Chondrocyte (in vitro differentiated cells): Measurements from ENCODE around the gene PPP2R5C. TPM values are rescaled to one million over a fixed set of nuclear protein-coding genes. Genes with fewer than 3 reads are reported as not detected.
"Not testable (repeated sequence)": the region's sequence is repeated elsewhere in the genome, so short reads cannot be mapped to it uniquely, and the experiment has no call there.

ENCODE experiments used
- DNase-seq: peaks from one replicate; pipeline ENCODE4 v3.0.0; 2021; ENCODE audit warnings: mixed read lengths, low spot score
- H3K27ac Mint-ChIP-seq: one replicate; pipeline ENCODE4 v1.8.0; 2021; ENCODE audit warnings: mild to moderate bottlenecking, moderate library complexity, mixed read lengths; ENCODE audit not compliant: unreplicated experiment
- H3K27me3 Mint-ChIP-seq: 2 replicates; pipeline ENCODE4 v1.8.0; 2021; ENCODE audit warnings: low read depth, mixed read lengths
- H3K36me3 Mint-ChIP-seq: 2 replicates; pipeline ENCODE4 v1.8.0; 2021; ENCODE audit warnings: low read depth, mixed read lengths
- H3K4me1 Mint-ChIP-seq: 2 replicates; pipeline ENCODE4 v1.8.0; 2021; ENCODE audit warnings: low read depth, mild to moderate bottlenecking, mixed read lengths
- H3K4me3 Mint-ChIP-seq: one replicate; pipeline ENCODE4 v1.8.0; 2021; ENCODE audit warnings: mild to moderate bottlenecking, moderate library complexity, mixed read lengths; ENCODE audit not compliant: unreplicated experiment
- H3K9me3 Mint-ChIP-seq: 2 replicates; pipeline ENCODE4 v1.8.0; 2021; ENCODE audit warnings: low read depth, mixed read lengths
- total RNA-seq: library from RNA; stranded (reverse); gene quantifications from 3 replicates; pipeline ENCODE4 v1.2.1, GENCODE V29; 2021
- TF ChIP-seq, protein P1 (sequence below): fragments of 200-600 bp; sonication (generic); IDR thresholded peaks from 2 replicates; pipeline ENCODE4 v1.5.0; 2021; ENCODE audit warnings: antibody characterized with exemption, mild to moderate bottlenecking, moderate library complexity

PPP2R5C gene
- total RNA-seq, 1 donor from 2014 or later, result 95.0 TPM

DNA sequence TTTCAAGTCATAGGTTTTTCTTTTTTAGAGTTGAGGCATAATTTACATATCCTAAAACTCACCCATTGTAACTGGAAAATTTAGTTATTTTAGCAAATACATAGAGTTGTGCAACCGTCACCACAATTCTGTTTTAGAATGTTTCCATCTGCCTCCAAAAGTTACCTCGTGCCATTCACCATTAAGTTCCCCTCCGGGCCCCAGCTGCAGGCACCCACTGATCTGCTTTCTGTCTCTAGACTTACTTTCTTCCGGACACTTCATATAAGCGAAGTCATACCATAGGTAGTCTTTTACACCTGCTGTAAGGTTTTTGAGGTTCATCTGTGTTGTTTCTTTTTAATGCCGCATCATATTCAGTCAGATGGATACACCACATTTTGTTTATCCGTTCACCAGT is 28.7 kb downstream of the PPP2R5C start:
- no peak overlapping the region for H3K4me3 Mint-ChIP-seq
- no peaks in the 10 kb centered on the region for H3K36me3 Mint-ChIP-seq
- H3K4me1 Mint-ChIP-seq, result peaks cover 17% of the 10 kb centered on the region
- H3K27ac Mint-ChIP-seq, result no peak overlapping the region
- H3K9me3 Mint-ChIP-seq, result no peaks in the 10 kb centered on the region
- no peak for DNase-seq
- TF ChIP-seq, protein P1, sequence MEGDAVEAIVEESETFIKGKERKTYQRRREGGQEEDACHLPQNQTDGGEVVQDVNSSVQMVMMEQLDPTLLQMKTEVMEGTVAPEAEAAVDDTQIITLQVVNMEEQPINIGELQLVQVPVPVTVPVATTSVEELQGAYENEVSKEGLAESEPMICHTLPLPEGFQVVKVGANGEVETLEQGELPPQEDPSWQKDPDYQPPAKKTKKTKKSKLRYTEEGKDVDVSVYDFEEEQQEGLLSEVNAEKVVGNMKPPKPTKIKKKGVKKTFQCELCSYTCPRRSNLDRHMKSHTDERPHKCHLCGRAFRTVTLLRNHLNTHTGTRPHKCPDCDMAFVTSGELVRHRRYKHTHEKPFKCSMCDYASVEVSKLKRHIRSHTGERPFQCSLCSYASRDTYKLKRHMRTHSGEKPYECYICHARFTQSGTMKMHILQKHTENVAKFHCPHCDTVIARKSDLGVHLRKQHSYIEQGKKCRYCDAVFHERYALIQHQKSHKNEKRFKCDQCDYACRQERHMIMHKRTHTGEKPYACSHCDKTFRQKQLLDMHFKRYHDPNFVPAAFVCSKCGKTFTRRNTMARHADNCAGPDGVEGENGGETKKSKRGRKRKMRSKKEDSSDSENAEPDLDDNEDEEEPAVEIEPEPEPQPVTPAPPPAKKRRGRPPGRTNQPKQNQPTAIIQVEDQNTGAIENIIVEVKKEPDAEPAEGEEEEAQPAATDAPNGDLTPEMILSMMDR, result no peak
- no peaks in the 10 kb centered on the region for H3K27me3 Mint-ChIP-seq

DNA sequence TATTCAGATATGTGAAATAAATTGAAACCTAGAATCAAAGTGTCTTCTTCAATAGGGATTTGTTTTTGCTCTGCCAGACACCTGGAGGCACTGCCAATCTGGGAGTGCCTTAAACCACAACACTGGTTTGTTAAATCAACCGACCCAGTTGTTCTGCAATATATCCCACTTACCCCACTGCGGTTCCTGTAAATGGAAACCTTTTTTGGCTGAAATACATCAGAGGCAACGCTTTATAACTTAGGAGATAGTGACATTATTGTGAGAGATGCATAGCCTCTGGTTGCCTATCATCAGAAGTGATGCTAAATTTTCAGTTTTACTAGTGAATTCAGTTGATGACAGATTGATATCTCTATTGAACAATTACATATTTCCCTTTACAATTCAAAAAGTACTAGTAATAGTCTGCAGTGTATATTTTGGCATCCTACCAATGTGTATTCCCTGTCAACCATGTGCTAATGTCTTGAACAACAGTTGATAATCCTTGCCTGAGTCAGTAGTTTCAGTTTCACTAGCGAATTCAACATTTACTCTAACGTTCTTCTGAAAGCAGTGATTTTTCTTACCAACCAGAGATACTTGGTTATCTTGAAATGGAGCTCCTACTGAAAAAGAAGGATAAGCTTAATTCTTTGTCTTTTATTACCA is 30.5 kb downstream of the PPP2R5C start:
- Mint-ChIP-seq H3K4me1 (peaks cover 17% of the 10 kb centered on the region), H3K9me3 (no peaks in the 10 kb centered on the region), H3K4me3 (no peak overlapping the region), H3K27ac (peak overlapping the region; percentile 32), H3K36me3 (no peaks in the 10 kb centered on the region), H3K27me3 (no peaks in the 10 kb centered on the region)
- TF ChIP-seq, protein P1, result no peak
- DNase-seq, result no peak

DNA sequence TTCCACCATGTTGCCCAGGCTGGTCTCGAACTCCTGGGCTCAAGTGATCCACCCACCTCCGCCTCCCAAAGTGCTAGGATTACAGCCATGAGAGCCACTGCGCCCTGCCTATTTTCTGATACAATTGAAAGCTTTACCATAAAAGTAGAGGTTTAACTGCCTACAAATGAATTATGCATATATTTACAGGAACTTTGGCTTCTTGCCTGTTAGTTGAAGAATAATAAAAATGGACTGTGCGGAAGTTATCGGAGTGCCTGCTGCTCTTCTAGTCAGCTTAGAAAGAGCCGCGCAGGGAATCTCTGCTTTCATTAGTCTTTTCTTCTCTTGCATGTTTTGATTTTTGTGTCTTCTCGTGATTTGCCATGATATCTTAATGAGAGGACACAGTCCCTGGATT is 34.5 kb downstream of the PPP2R5C start:
- no peaks in the 10 kb centered on the region for H3K9me3 Mint-ChIP-seq
- H3K27me3 Mint-ChIP-seq, result no peaks in the 10 kb centered on the region
- H3K4me3 Mint-ChIP-seq, result no peak overlapping the region
- DNase-seq, result no peak
- peaks cover 5% of the 10 kb centered on the region for H3K36me3 Mint-ChIP-seq
- TF ChIP-seq, protein P1, result no peak
- no peak overlapping the region for H3K27ac Mint-ChIP-seq
- peaks cover 11% of the 10 kb centered on the region for H3K4me1 Mint-ChIP-seq

DNA sequence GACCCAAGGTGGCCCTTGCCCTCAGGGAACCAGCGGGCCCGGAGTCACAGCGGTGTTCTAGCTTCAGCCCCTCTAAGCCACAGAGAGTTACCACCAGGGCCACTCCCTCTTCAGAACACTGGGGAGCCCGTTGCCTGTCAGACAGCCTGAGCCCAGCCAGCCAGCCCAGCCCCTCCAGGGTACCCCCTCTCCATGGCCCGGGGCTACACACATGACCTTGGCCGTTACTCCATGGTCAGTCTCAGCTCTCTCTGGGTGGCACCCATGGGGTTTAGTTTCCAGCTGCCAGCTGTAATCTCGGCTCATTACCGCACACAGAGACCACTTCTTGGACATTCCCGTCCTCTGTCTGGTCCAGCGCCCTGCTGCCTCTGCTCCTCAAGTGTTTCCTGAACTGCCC is 35.0 kb downstream of the PPP2R5C start:
- TF ChIP-seq, protein P1, result no peak
- Mint-ChIP-seq H3K27ac (no peak overlapping the region), H3K4me1 (peaks cover 11% of the 10 kb centered on the region), H3K4me3 (no peak overlapping the region), H3K27me3 (no peaks in the 10 kb centered on the region), H3K36me3 (peaks cover 5% of the 10 kb centered on the region), H3K9me3 (no peaks in the 10 kb centered on the region)
- no peak for DNase-seq

DNA sequence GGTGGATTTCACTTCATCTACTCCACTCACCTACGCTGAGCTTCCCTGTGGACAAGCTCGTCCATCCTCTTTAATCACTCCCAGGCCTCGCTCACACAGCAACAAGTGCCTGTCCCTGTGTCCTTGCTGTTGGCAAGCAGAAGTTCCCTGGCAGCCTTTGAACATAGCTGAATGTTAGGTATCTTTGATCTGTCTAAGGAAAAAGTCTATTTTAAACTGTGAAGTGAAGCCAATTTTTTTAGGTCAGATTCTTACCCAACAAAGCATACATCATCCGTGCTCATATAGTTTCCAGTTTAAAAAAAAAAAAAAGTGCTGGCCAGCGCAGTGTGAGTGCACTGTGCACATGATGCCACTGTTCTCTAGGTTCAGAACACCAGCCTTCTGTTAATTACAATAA is 36.3 kb downstream of the PPP2R5C start:
- TF ChIP-seq, protein P1, result no peak
- DNase-seq, result no peak
- Mint-ChIP-seq H3K9me3 (no peaks in the 10 kb centered on the region), H3K27ac (no peak overlapping the region), H3K27me3 (no peaks in the 10 kb centered on the region), H3K36me3 (peaks cover 5% of the 10 kb centered on the region), H3K4me1 (no peaks in the 10 kb centered on the region), H3K4me3 (no peak overlapping the region)

DNA sequence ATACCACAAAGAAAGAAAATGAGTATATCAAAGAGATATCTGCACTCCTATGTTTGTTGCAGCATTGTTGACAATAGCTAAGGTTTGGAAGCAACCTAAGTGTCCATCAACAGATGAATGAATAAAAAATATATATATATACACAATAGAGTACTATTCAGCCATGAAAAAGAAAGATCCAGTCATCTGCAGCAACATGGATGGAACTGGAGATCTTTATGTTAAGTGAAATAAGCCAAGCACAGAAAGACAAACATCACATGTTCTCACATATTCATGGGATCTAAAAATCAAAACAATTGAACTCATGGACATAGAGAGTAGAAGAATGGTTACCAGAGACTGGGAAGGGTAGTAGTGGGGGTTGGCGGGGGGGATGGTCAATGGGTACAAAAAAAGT is 42.9 kb downstream of the PPP2R5C start:
- H3K4me3 Mint-ChIP-seq, H3K4me1 Mint-ChIP-seq, H3K27ac Mint-ChIP-seq, H3K27me3 Mint-ChIP-seq, H3K36me3 Mint-ChIP-seq, DNase-seq, H3K9me3 Mint-ChIP-seq: not testable (repeated sequence)

DNA sequence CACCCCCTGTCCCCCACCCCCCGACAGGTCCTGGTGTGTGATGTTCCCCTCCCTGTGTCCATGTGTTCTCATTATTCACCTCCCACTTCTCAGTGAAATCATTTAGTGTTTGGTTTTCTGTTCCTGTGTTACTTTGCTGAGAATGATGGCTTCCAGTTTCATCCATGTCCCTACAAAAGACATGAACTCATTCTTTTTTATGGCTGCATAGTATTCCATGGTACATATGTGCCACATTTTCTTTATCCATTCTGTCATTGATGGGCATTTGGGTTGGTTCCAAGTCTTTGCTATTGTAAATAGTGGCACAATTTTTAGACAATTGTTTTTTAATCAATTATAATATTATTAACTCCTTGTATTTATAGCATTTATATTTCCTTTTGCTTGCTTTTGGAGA is 44.7 kb downstream of the PPP2R5C start:
- H3K9me3 Mint-ChIP-seq, H3K27ac Mint-ChIP-seq, H3K36me3 Mint-ChIP-seq, H3K4me3 Mint-ChIP-seq, H3K27me3 Mint-ChIP-seq, DNase-seq: not testable (repeated sequence)
- H3K4me1 Mint-ChIP-seq, result peaks cover 14% of the 10 kb centered on the region
